Uterus (tissue), 4 donors: ENCODE data around the gene RSPH9. TPM values are rescaled to one million over a fixed set of nuclear protein-coding genes. Genes with fewer than 3 reads are reported as not detected.

Experiments
- DNase-seq, 2 donors: peaks; one replicate each; pipeline ENCODE4 v3.0.0-alpha.2; 2019 to 2020
- H3K27ac ChIP-seq, 2 donors: fragments of 200-600 bp; sonication (generic); 1 replicate in 1 of 2; 2 replicates in 1 of 2; pipeline ENCODE4 v1.5.1; 2016 to 2018
- H3K27me3 ChIP-seq, 2 donors: fragments of 200-600 bp; sonication (generic); one replicate each; pipeline ENCODE4 v1.5.1; 2018 to 2019; ENCODE audit warnings: control low read depth in 1 of 2
- H3K36me3 ChIP-seq, 2 donors: fragments of 200-600 bp; sonication (generic); one replicate each; pipeline ENCODE4 v1.5.1; 2019; ENCODE audit warnings: control low read depth in 1 of 2
- H3K4me1 ChIP-seq, 2 donors: fragments of 200-600 bp; sonication (generic); one replicate each; pipeline ENCODE4 v1.5.1; 2018 to 2019; ENCODE audit warnings: control low read depth in 1 of 2
- H3K4me3 ChIP-seq, 2 donors: fragments of 200-600 bp; sonication (generic); 1 replicate in 1 of 2; 2 replicates in 1 of 2; pipeline ENCODE4 v1.5.1; 2018 to 2019; ENCODE audit warnings: mild to moderate bottlenecking in 1 of 2
- H3K9me3 ChIP-seq, 2 donors: fragments of 200-600 bp; sonication (generic); one replicate each; pipeline ENCODE4 v1.5.1; 2019; ENCODE audit warnings: control low read depth in 1 of 2
- CTCF ChIP-seq, 4 experiments: fragments of 200-600 bp in 2 of 4; fragments of 450-650 bp in 2 of 4; sonication (generic) in 2 of 4; IDR thresholded peaks; one replicate each; pipeline ENCODE4 v1.5.1; 2016 to 2019; ENCODE audit warnings: antibody characterized with exemption in 4 of 4, mild to moderate bottlenecking in 2 of 4, moderate library complexity in 1 of 4
- POLR2A ChIP-seq, 2 donors: fragments of 450-650 bp; IDR thresholded peaks; one replicate each; pipeline ENCODE4 v1.6.1; 2016; ENCODE audit warnings: antibody characterized with exemption in 2 of 2, mild to moderate bottlenecking in 1 of 2, moderate library complexity in 1 of 2
- intact Hi-C: fragments of 100-400 bp; cut with DNase I; formaldehyde crosslinking; loops from one replicate; pipeline ENCODE4 v1.15.1; 2023; ENCODE audit warnings: low total_unique reads
- total RNA-seq, 4 donors: library from RNA; depleted of rRNA in 3 of 4; stranded (reverse); fragments of >200 nt in 3 of 4; gene quantifications; one replicate each; pipeline versions ENCODE4 v1.1.0 to v1.2.4, GENCODE V29; 2014 to 2023
- donor health status: DM: yes; HTN: yes; CAD: no.

Gene RSPH9
- total RNA-seq, 4 donors from 2014 or later: 1.9 to 2.0 TPM; not detected in 2

GRCh38 chr6:43682724-43683429, 38.0 kb downstream of the RSPH9 start:
- Histone ChIP-seq H3K9me3 (no peaks in the 10 kb centered on the region), H3K27ac (no peak overlapping the region), H3K4me3 (no peak overlapping the region), H3K27me3 (no peaks in the 10 kb centered on the region), H3K36me3 (no peaks in the 10 kb centered on the region), H3K4me1 (peaks cover 0 to 4% of the 10 kb centered on the region in 2 donors)
- intact Hi-C loops: no loop called here
- TF ChIP-seq POLR2A (IDR thresholded peaks at IDR 0.05) (no peak), CTCF (IDR thresholded peaks at IDR 0.05) (no peak)
- DNase-seq: no peak

GRCh38 chr6:43683708-43684455, 39.0 kb downstream of the RSPH9 start:
- H3K27me3 ChIP-seq: no peaks in the 10 kb centered on the region
- H3K4me1 ChIP-seq: peaks cover 0 to 4% of the 10 kb centered on the region in 2 donors
- no peak overlapping the region for H3K27ac ChIP-seq
- no peaks in the 10 kb centered on the region for H3K9me3 ChIP-seq
- TF ChIP-seq POLR2A (IDR thresholded peaks at IDR 0.05) (no peak), CTCF (IDR thresholded peaks at IDR 0.05) (no peak)
- intact Hi-C loops: no loop called here
- no peak for DNase-seq
- H3K4me3 ChIP-seq: no peak overlapping the region
- no peaks in the 10 kb centered on the region for H3K36me3 ChIP-seq

GRCh38 chr6:43687079-43687436, 42.2 kb downstream of the RSPH9 start:
- Histone ChIP-seq H3K27ac (peak overlapping the region; percentile 78 to 83), H3K36me3 (no peaks in the 10 kb centered on the region), H3K27me3 (no peaks in the 10 kb centered on the region), H3K4me3 (peak overlapping the region; percentile 61 to 83), H3K9me3 (no peaks in the 10 kb centered on the region), H3K4me1 (no peaks in the 10 kb centered on the region)
- intact Hi-C loops: no loop called here
- DNase-seq: no peak
- TF ChIP-seq POLR2A (IDR thresholded peaks at IDR 0.05): no peak
- no peak for TF ChIP-seq CTCF (IDR thresholded peaks at IDR 0.05)

- Histone ChIP-seq H3K4me3 (peak within 1 kb of the TSS; percentile 61 to 83), H3K36me3 (no peaks in the 10 kb centered on the region), H3K27me3 (no peaks in the 10 kb centered on the region), H3K4me1 (no peaks in the 10 kb centered on the region), H3K27ac (peak within 1 kb of the TSS; percentile 78 to 83), H3K9me3 (no peaks in the 10 kb centered on the region)
- DNase-seq: peak; percentile 77
- intact Hi-C loops: no loop called here
- TF ChIP-seq POLR2A (IDR thresholded peaks at IDR 0.05): peak; percentile 42 to 48
- TF ChIP-seq CTCF (IDR thresholded peaks at IDR 0.05): peak in 1 of 4 experiments; percentile 14
Measured at GRCh38 chr6:43687437-43688347, 42.9 kb downstream of the RSPH9 start, which contains the start of gene MRPS18A. Gene MRPS18A, minus strand, starts transcription at chr6:43687791. Its CDS starts 12 bp downstream, at chr6:43687779.
